GM19438 (cell line): Measurements from ENCODE around the gene AGBL4.

Experiments
- ATAC-seq: cut with Tn5 transposase; IDR thresholded peaks from one replicate; pipeline ENCODE4 v1.9.1; 2021; ENCODE audit warnings: low read depth; ENCODE audit not compliant: unreplicated experiment

Gene AGBL4

DNA sequence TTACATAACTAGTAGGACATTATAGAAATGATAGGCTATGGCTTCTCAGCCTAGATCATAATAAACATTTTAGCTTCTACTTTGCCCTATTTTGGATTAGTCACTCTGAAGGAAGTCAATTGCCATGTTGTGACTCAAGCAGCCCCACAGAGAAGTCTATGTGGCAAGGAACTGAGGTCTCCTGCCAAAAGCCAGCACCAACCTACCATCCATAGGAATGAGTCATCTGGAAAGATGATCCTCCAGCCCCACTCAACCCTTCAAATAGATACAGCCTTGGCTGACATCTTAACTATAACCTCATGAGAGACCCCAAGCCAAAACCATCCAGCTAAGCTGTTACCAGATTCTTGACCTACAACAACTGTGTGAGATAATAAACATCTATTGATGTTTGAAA lies 1170.7 kb downstream of the AGBL4 start:
- ATAC-seq = no peak

DNA sequence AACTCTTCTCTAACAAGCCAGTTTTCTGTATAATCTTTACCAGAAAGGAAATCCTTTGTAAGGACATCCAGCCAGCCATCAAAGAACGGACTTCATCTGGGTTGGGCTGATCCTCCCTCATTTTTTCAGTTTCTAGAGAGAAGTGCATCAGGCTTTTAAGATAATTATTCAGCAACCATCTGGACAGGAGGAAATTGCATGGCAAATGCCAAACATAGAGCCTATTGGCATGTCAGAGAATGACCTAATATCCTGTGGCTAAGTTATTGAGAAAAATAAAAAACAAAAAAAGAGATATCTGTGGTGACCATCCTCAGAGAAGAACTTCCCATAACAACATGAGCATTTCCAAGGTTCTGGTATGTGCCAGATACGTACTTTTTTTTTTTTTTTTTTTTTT lies 1172.1 kb downstream of the AGBL4 start:
- ATAC-seq = no peak

DNA sequence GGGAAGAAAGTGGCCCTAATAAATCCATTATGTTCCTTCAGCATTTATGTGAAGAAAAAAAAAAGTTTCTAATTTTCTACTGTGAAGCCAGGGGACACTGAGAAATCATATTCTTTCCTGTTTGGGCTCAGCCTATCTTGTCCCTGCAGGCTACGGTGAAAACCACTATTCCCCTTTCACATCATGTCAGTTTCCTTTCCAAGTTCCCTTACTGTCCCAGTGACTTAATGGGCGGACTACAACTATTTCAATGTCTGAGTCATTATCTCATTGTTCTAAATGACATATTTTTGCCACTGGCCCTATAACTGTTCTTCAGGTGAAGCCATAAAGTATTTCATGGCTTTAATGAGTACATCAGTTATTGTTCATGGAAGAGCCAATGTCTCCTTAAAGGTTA lies 1175.7 kb downstream of the AGBL4 start:
- ATAC-seq = no peak

DNA sequence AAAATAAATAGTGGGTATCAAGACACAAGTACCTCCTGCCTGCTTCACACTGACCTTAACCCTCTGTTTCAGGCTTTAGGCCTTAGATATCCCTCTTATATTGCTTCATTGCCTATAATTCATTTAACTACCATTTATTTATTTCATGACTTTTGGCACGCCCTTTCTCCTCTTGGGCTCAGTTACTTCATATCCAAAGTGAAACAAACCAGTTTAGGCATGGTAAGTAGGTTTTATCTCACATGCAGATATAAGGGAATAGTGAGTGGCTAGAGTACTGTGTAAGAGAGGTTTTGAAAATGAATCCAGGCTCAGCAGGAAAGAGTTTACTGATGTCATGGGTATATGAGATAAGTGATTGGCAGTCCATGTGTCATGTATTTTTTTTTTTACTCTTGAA lies 1177.3 kb downstream of the AGBL4 start:
- no peak for ATAC-seq

DNA sequence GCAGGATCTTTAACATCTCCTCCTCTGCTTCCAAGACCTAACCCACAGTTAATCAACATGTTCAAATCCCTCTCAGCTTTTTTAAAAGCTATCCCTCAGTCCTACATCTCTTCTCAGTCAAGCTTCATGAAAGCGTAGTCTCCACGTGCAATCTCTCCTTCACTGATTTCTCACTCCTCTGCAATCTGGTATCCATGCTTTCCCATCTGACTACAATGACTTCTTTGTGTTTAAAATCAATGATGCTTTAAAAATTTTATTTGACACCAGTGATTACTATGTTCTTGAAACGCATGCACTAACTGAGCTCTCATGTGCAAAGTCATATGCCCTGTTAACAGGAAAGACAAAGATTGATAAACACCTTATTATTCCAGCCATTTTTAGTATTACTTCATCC lies 1179.6 kb downstream of the AGBL4 start:
- no peak for ATAC-seq

DNA sequence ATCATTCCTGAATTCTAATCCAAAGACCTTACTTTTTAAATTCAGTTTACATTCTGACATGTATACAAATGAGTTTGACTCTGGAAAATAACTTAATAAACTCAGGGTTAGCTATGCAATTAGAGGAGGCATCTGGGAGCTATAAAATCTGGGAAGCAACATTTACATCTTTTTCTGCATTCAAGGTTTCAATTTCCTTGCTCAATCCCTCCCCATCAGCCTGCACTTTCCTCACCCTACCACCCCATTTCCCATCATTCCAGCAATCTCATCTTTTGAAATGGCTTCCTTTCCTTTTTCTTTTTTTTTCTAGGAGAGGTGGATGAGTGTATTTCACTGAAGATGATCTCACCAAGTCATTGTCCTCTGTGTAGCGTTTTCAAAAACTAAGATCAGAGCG lies 1181.8 kb downstream of the AGBL4 start:
- no peak for ATAC-seq

DNA sequence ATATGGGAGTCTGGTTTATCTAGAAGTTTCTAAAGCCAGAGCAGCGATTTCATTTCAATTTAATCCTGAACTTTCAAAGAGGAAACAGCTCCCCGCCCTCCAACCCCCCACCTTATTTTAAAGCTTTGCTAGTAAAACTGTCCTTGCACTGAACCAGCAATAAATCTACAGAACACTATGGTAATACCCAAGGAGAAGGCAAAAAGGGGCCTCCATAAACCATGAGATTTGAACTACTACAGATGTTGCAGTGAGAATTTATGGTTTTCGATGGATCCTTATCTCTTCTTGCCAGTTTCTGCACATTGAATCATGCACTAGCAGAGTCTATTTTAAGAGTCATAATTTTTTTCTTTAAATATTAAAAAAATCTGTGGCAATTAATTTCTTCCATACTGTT lies 1182.3 kb downstream of the AGBL4 start:
- ATAC-seq = no peak

DNA sequence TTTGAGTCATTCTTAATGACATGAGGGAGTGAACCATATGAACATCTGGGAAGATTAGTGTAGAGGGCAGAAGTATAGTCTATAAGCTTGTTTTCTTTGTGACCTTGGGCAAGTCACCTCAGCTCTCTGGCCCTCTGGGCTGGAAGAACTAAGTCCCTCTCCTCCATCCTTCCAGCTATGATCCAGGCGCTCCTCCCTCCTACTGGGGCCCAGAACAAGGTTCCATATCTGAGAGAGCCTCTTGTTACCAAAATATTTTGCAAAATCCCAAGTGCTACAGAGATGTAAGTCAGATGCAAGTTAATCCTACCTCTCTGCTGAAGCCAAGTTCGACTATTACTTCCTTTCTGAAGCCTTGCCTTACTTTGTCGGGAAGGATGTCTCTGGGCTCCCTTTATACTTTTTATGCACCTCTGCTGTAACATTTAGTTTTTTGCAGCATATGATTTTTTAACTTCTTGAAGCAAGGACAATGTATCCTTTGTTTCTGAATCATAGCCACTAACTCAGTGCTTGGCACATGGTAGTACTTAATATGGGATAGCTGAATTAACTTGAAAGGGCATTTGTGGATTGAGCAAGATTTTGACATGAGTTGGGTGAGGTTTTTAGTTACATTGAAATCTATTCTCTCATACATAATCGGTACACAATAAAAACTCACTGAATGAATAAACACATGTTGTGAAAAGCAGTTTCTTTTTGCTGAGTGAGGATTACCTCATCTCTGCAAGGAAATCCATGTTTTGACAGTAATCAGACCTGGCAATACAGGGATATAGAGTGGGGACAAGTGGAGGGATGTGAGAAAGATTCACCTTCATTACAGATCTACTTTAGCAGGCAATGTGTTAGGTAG lies 1192.4 kb downstream of the AGBL4 start:
- ATAC-seq = no peak

DNA sequence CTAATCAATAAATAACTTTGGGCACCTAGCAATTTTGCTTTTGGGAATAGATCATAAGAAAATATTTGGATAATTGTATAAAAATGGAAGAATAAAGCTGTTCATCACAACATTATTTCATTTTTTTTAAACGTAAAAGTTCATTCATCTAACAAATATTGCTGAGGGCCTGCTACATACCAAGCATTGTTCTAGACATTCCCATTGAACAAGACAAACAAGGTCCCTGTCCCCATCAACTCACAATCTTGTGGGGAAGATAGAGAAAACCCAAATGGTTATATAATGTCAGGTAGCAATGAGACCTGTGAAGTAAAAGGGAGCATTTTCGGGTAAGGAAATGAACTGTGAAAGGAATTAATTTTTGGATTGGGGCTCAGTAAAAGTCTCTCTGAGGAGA lies 1193.0 kb downstream of the AGBL4 start:
- ATAC-seq = no peak

DNA sequence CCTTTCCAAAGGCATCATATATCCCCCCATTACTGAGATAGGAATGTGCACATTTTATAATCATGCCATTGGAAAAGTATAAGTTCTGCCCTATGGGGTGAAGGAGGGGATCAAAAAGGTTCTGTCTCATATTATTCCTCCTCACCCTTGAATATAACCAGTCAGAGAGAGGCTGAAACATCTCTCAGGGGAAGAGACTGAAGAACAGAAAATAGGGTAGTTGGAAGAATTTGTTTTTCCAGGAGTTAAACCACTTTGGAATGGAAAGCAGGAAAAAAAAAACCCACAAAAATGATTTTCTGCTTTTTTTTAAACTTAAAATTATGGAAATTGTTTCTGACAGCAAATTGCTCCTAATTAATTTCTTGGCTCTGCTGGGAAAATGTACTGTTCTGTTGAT lies 1194.3 kb downstream of the AGBL4 start:
- ATAC-seq = no peak

DNA sequence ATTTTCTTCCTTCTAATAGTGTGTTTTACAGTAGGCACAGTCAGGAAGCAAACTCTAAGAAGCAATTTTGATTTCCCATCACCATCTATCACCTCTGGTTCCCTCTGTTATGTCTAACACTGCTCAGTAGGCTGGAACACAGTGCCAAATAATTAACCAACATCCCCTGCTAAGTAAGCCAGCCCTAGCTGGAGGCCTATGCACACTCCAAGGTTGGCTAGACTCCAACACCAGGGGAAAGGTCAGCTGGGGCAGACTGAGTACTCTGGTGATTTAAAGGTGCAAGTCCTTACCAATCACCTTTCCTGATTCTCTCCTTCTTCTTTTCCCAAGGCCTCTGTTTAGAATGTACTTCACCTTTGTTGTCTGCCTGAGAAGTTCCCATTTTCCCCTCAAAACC lies 1200.6 kb downstream of the AGBL4 start:
- ATAC-seq = no peak

DNA sequence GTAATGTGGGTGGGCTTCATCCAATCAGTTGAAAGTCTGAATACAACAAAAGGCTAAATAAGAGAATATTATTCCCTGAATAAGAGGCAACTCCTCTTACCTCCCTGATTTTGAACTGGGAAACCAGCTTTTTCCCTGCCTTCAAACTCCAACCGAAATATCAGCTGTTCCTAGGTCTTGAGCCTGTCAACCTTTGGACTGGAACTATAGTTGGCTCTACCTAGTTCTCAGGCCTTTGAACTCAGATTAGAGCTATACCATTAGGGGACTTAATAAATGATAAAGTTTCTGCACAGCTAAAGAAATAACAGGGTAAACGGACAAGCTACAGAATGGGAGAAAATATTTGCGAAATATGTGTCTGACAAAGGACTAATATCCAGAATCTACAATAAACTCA lies 1203.3 kb downstream of the AGBL4 start:
- no peak for ATAC-seq

DNA sequence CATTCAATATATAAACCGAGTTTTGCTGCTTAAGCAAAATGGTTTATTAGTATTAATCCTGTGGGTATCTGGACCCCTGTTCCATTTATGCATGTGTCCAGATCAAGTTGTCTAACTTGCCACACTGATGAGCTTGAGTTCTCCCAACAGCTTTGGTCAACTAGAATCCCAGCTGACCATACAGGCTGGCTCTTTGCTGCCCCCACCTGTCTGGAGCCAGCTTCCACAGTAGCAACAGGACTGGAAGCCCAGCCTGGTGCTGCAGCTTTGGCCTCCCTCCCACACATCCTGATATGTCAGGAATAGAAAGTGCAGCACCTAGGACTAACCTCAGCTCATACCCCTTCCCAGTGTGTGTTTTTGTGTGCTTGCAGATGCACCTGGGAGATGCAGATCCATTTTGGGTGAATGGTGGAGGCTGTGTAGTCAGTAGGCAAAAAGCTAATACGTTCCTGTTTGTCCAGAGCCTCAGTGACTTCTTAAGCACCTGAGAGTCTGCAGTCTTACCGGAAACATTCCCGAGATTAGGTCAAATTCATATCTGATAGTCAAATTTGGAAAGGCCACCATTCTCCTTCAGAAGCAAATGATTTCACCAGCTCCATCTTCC lies 1206.1 kb downstream of the AGBL4 start:
- peak; percentile 75 for ATAC-seq

DNA sequence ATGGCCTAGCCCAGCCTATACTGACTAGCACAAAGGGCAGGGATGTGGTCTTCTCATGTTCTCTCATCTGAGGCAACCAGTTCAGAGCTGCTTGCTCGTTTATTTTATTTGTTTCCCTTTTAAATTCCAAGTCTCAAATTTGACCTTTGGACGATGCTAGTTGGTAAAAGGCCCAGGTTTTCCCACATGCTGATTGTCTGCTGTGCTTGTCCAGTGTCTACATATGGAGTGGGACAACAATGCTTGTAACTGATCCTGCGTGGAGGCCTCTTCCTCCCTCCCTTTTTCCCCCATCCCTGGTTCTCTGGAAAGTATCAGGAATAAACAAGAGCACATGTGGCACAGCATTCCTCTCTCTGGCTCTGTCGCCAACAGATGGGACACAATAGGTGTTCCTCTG lies 1213.0 kb downstream of the AGBL4 start:
- no peak for ATAC-seq

DNA sequence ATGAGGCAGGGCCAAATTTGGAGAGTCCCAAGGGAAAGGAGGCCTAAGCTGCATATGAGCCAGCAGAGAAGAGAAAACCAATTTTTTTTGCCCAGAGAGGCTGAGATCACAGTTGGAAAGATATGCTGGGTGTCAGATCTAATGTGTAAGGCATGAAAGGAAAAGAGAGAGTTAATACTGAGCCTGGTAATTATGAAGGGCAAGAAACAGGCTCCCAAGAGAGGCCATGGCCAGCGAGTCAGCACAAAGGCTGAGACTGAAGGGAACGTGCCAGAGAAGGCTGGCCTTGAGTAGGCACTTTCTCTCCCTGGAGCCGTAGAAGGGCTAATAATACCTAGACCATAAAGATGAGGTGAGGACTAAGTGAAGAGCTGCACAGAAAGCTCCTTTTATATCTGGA lies 1215.3 kb downstream of the AGBL4 start:
- ATAC-seq = no peak

DNA sequence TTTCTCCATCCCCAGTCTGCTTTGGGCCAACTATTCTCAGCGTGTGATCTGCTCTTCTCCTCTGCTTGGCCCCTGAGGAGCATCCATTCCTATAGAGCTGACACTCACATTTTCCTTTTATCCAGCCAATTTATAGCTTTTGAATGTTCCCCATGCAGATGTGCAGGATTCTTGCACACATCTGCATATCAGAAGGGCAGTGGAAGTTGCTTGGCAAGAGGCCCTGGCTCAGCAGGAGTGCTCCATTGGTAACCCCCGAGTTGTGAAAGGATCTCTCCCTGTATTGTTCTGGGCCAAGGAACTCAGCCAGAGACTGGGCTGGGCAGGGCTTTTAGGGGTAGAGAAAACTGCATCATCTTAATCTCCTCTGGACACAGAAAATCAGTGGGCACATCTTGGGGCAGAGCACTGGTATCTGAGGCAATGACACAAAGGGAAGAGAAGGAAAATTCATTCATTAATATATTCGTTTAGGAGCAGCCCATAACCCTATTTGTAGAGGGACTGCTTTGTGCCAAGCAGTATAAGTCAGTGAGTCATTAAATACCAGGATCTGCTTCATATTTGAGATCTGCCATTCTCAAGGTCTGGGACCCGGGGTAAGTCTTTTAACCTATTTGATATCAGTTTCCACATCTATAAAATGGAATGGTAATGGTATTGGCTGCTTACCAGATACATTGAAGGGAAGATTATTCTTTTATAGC lies 1216.0 kb downstream of the AGBL4 start:
- ATAC-seq = no peak

DNA sequence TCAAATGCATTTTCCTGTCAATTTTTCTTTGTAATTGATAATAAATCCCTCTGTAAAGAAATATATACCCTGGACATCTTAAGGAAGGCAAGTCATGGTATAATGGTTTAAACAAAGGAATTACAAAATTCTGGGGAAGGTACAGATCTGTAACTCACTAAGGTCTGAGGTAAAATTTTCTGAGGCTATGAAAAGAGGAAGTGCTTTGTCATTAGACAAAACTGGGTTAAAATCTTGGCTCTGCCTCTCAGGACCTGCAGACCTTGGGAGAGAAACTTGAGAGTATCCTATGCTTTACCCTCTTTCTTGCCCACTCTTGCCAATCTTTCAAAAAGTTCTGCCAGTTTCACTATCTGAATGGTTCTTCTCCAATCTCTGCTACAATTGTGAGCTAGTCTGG lies 1220.3 kb downstream of the AGBL4 start:
- ATAC-seq = no peak

DNA sequence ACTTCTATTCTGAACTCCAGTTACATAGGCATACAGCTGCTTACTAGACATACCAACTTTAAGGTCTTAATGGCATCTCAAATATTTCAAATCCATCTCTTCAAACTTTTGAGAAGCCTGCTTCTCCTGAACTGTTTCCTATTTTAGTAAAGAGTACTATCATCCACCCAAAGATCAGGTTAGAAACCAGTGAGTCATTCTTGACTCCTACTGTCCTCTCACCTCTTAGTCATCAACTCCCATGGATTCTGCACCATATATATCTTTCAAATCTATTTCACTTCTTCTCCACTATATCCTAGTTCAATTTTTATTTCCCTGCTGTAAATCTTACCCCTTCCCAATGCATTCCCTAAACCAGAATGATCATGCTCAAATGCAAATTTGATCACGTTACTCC lies 1228.9 kb downstream of the AGBL4 start:
- no peak for ATAC-seq

DNA sequence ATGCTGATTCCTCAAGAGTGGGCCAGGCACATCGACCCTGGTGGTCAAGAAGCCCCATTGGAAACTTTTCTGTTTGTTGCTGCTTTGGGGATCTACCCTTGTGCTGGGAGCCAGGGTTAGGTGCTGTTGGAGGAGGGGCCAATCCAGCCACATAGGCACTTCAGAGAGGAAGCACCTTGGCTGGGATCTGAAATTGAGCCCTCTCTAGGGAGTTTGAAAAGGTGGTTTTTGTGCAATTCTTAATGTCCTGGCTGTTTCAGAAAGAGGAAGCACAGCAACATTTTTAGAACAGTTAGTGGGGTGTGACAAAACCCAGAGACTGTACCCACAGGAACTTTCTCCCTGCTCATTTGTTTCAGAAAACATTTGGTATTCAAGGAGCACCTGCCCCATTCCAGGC lies 1229.9 kb downstream of the AGBL4 start:
- peak; percentile 75 for ATAC-seq

DNA sequence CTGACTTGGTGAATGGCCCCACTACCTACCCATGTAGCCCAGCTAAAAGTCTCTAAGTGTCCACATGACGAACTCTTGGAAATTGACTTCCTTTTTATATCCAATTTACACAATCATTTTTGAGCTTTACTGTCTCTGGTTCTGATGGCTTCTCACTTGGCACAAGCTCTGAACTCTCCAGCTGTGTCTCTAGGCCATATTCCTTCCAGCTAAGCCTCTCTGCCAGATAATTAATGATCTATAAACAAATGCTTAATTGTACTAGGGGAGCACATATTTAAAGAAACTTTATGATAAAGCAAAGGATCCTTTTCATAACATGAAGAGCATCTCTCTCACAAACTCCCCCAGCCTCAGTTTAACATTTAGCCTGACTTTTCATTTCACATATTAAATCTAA lies 1230.8 kb downstream of the AGBL4 start:
- no peak for ATAC-seq

DNA sequence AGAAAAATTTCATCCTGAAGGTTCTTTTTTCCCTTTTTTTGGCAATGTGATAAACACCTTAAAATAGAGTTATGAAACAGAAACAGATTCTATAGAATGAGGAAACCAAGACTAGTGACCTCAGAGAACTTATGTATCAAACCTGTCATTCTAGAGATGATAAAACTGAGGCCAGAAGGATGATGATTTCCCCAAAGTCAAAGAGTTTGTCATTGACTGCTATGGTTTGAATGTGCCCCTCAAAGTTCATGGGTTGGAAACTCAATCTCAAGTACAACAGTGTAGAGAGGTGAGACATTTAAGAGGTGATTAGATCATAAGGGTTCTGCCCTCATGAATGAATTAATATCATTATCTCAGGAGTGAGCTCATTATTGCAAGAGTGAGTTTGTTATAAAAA lies 1233.4 kb downstream of the AGBL4 start:
- ATAC-seq = no peak

DNA sequence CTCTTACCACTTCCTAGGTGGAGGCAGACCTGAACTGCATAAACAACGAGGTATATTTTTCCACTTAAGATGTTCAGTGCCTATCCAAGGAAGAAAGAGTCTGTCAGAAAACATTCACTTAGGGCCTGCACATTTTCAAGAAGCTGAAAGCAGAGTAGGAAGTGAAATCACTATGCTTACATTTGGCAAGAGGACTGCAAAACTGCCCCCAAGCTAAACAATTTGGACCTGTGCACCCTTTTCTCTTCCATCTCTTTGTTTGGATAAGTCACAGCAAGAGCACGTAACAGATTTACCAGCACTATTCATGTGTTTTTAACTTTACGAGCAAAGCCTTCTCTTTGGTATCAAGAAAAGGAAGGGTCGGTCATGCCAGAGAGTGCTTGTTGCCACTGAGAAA lies 1233.9 kb downstream of the AGBL4 start:
- no peak for ATAC-seq
